Kidney capillary endothelial cell (primary cell): Measurements from ENCODE around the gene ABT1.

Experiments used
- DNase-seq: peaks from one replicate; pipeline ENCODE4 v3.0.0-alpha.2; 2018; ENCODE audit warnings: low spot score

The ABT1 gene

DNA sequence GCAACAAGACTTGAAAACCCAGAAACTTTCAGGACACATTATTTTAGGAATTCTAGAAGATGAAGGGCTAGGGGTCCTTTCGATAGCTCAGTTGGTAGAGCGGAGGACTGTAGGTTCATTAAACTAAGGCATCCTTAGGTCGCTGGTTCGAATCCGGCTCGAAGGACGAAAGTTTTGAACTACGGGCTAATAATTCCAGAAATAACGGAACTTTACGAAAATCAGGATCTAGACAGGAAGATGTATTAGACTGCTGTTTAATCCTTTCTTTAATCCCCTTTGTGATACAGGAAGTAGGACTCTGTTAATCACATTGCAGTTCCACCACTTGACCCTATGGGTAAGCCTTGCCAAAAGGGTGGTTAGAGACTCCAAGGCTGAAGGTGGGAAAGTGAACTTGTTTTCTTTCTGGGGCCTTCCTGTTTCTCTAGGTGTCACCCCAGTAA lies 21.2 kb upstream of the ABT1 start:
- DNase-seq, result peak; percentile 56

GRCh38 chr6:26576407-26576843 lies 20.3 kb upstream of the ABT1 start:
- DNase-seq, result no peak

- peak; percentile 77 for DNase-seq
Measured at GRCh38 chr6:26576929-26577719, 19.6 kb upstream of the ABT1 start.

DNA sequence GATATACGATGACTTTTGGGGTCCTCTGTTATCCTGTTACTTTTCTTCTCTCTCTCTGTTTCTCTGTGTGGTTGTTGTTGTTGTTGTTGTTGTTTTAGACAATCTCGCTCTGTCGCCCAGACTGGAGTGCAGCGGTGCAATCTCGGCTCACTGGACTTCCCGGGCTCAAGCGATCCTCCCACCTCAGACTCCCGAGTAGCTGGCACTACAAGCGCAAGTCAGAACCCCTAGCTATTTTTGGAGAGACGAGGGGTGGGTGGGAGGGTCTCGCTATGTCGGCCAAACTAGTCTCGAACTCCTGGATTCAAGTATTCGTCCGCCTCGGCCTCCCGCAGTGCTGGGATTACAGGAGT lies 19.1 kb upstream of the ABT1 start:
- no peak for DNase-seq

GRCh38 chr6:26578279-26578678 lies 18.5 kb upstream of the ABT1 start:
- no peak for DNase-seq

GRCh38 chr6:26578741-26579140 lies 18.0 kb upstream of the ABT1 start:
- DNase-seq, result no peak

GRCh38 chr6:26581164-26581915 lies 15.4 kb upstream of the ABT1 start:
- DNase-seq, result no peak

DNA sequence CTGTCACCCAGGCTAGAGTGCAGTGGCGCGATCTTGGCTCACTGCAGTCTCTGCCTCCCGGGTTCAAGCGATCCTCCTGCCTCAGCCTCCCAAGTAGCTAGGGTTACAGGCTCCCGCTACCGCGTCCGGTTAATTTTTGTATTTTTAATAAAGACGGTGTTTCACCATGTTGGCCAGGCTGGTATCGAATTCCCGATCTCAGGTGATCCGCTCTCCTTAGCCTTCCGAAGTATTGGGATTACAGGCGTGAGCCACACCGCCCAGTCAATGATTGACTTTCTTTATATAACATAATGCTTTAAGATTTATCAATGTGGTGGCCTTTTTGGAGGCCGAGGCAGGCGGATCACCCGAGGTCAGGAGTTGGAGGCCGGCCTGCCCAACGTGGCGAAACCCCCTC lies 7.8 kb upstream of the ABT1 start:
- no peak for DNase-seq

DNA sequence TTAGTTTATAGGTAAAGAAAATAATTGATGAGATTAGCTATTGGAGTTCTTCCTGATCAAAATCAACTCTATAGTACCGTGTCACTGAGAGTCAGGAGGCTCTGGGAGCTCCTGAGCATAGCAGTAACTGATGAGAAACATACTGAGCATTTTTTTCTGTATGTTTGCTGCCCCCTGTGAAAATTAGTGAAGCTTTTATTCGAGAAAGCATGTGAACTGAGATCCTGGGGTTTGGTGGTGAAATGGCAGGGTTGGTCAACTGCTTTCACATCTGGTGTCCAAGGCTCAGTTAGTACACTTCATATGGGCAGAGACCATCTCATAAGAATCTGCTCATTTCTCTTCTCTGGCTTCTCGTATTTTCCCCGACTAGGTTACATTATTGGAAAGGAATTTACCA lies 4.1 kb upstream of the ABT1 start:
- no peak for DNase-seq

GRCh38 chr6:26593278-26594130 lies 3.2 kb upstream of the ABT1 start:
- DNase-seq, result no peak

- DNase-seq, result no peak
Measured at GRCh38 chr6:26594131-26594498, 2.6 kb upstream of the ABT1 start.

GRCh38 chr6:26594730-26595632 lies 1.8 kb upstream of the ABT1 start:
- DNase-seq, result peak; percentile 70

GRCh38 chr6:26595669-26596269 lies 984 bp upstream of the ABT1 start:
- DNase-seq, result peak; percentile 90

DNA sequence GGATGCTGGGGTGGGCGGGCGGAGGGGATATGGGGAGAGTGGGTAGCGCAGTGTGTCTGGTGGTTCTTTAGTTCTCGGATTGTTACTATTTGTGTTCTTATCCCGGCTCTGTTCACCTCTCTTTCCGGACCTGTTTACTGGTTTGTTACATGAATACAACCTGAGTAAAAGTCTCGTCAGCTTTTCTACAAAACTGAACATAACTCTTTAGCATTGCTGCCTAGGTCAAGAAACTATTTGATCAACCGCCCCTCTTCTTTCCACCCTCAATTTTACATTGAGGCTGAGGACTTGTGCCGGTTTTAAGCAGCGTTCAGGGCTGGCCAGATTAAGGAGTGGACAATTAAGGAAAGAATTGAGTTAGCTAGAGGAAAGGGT lies 625 bp downstream of the ABT1 start:
- no peak for DNase-seq

DNA sequence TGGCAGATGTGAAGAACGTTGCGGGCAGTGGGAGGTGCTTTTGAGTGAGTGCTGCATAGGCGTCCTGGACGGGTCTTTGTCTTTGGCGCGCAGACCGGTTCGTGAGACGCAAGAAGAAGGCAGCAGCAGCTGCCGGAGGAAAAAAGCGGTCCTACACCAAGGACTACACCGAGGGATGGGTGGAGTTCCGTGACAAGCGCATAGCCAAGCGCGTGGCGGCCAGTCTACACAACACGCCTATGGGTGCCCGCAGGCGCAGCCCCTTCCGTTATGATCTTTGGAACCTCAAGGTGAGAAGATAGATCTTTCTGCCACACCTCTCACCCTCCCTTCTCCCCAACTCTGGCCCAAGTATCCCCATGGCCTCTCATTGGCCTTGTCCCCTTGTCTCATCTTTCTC lies 1.1 kb downstream of the ABT1 start:
- no peak for DNase-seq

- no peak for DNase-seq
Measured at GRCh38 chr6:26598267-26598666, 1.5 kb downstream of the ABT1 start.

DNA sequence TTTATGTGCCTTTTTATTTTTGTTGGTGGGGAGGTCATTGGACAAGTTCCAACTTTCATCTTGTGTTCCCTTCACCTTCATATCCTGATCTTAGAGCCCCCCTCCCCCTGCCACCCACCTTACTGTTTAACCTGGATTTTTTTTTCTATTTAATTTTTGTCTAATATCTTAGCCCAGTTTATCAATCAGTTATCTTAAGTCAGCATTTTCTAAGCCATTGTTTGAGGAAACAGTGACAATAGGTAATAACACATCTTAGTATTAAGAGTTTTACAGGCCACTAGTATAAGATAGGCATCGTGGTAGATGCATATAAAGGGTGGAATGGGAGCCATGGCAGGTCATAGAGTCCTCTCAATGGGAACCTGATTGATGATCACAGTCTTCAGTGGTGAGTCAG lies 2.4 kb downstream of the ABT1 start:
- DNase-seq, result no peak

DNA sequence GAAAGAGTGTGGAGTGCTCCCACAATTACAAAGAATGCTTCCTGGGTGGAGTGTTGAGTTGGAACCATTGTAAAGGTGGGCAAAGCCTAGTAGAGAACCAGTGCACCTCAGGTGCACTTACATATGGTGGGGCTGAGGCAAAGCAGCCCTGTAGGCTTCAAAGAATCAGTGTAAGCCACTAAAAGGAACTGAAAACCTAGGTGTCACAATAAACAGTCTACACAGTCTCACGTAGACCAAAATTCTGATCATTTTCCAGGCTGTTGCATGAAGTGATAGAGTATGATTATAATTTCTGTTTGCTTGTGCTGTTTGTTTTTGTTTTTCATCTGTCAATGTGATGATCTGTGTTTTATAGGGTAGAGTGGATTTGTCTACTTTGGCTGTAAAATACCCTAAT lies 2.8 kb downstream of the ABT1 start:
- DNase-seq, result no peak

- no peak for DNase-seq
Measured at GRCh38 chr6:26600759-26601158, 4.0 kb downstream of the ABT1 start.

GRCh38 chr6:26602262-26602661 lies 5.5 kb downstream of the ABT1 start:
- DNase-seq, result no peak

DNA sequence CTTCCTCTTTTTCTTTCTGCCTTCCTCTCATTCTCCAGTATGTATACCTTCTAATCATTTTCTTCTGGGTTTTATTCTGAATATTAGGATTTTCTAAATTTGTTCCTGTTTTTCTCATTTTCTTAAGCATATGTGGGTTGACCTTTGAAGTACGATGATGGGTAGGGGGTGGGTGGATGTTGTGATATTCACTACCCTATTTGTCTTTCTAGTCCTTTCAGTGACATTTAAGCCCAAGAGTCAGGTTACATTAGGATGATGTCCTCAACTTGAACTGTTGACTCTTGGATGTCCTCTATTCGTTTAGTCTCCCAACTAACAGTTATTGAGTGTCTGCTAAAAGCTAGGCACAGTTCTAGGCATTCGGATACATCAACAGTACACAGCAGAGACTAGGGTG lies 7.3 kb downstream of the ABT1 start:
- DNase-seq, result no peak
